Prostate gland (tissue), 2 donors: ENCODE results near the gene COMT. TPM values are rescaled to one million over a fixed set of nuclear protein-coding genes. Genes with fewer than 3 reads are reported as not detected.

Experiments
- DNase-seq: peaks from one replicate; pipeline ENCODE4 v3.0.0-alpha.2; 2019; ENCODE audit warnings: low spot score
- H3K27ac ChIP-seq, 2 donors: fragments of 200-600 bp; sonication (generic); 2 replicates each; pipeline ENCODE4 v1.5.1; 2017 to 2019
- H3K27me3 ChIP-seq: fragments of 200-600 bp; sonication (generic); replicated peaks from 2 replicates; pipeline ENCODE4 v1.5.1; 2019; ENCODE audit not compliant: insufficient read depth
- H3K36me3 ChIP-seq, 2 donors: fragments of 200-600 bp; sonication (generic); 1 replicate in 1 of 2; 2 replicates in 1 of 2; pipeline versions ENCODE4 v1.5.1 to v1.8.1; 2017 to 2019
- H3K4me1 ChIP-seq: fragments of 200-600 bp; sonication (generic); replicated peaks from 2 replicates; pipeline ENCODE4 v1.5.1; 2019
- H3K4me3 ChIP-seq, 2 donors: fragments of 200-600 bp; sonication (generic); 2 replicates each; pipeline ENCODE4 v1.5.1; 2017 to 2019
- H3K9me3 ChIP-seq: fragments of 200-600 bp; sonication (generic); 2 replicates; pipeline ENCODE4 v1.5.1; 2017
- POLR2A ChIP-seq: fragments of 450-650 bp; IDR thresholded peaks from one replicate; pipeline ENCODE4 v1.6.1; 2016; ENCODE audit warnings: antibody characterized with exemption, mild to moderate bottlenecking
- POLR2AphosphoS5 ChIP-seq: sonication (generic); formaldehyde crosslinking; IDR thresholded peaks from one replicate; pipeline ENCODE4 v1.6.1; 2017; ENCODE audit warnings: antibody characterized with exemption
- WGBS: methylation state at CpG from one replicate; pipeline ENCODE4 v1.1.5; 2018; 5-methylcytosine and 5-hydroxymethylcytosine counted together
- intact Hi-C: fragments of 100-400 bp; cut with DNase I; formaldehyde crosslinking; loops from one replicate; pipeline ENCODE4 v1.14.2; 2022
- total RNA-seq, 2 donors: library from RNA; depleted of rRNA; stranded (reverse); fragments of >200 nt; gene quantifications; one replicate each; pipeline ENCODE4 v1.1.0, GENCODE V29; 2016
- TF ChIP-seq, protein P1 (sequence below), 4 experiments: fragments of 200-600 bp in 2 of 4; fragments of 450-650 bp in 2 of 4; sonication (generic) in 2 of 4; IDR thresholded peaks; 1 replicate in 3 of 4; 2 replicates in 1 of 4; pipeline ENCODE4 v1.5.1; 2016 to 2019; ENCODE audit warnings: antibody characterized with exemption in 4 of 4, mild to moderate bottlenecking in 2 of 4, moderate library complexity in 2 of 4

The COMT gene
- total RNA-seq, 2 donors from 2014 or later: 456 to 513 TPM

- H3K36me3 ChIP-seq: peaks cover 3 to 11% of the 10 kb centered on the region in 2 donors
- no peak for DNase-seq
- no peaks in the 10 kb centered on the region for H3K4me1 ChIP-seq
- TF ChIP-seq POLR2A (no peak), POLR2AphosphoS5 (no peak)
- TF ChIP-seq, protein P1, sequence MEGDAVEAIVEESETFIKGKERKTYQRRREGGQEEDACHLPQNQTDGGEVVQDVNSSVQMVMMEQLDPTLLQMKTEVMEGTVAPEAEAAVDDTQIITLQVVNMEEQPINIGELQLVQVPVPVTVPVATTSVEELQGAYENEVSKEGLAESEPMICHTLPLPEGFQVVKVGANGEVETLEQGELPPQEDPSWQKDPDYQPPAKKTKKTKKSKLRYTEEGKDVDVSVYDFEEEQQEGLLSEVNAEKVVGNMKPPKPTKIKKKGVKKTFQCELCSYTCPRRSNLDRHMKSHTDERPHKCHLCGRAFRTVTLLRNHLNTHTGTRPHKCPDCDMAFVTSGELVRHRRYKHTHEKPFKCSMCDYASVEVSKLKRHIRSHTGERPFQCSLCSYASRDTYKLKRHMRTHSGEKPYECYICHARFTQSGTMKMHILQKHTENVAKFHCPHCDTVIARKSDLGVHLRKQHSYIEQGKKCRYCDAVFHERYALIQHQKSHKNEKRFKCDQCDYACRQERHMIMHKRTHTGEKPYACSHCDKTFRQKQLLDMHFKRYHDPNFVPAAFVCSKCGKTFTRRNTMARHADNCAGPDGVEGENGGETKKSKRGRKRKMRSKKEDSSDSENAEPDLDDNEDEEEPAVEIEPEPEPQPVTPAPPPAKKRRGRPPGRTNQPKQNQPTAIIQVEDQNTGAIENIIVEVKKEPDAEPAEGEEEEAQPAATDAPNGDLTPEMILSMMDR (IDR thresholded peaks at IDR 0.05): no peak
- WGBS: 66% methylated on average over 28 of the region's 28 CpGs
- intact Hi-C loops: no loop called here
- no peaks in the 10 kb centered on the region for H3K9me3 ChIP-seq
- H3K27me3 ChIP-seq: no peaks in the 10 kb centered on the region
- no peak overlapping the region for H3K4me3 ChIP-seq
- H3K27ac ChIP-seq: no peak overlapping the region
Measured at GRCh38 chr22:19971276-19972124, 29.9 kb downstream of the COMT start.

GRCh38 chr22:19972251-19972650 lies 30.7 kb downstream of the COMT start:
- H3K36me3 ChIP-seq: peaks cover 0 to 5% of the 10 kb centered on the region in 2 donors
- no peak for DNase-seq
- H3K4me3 ChIP-seq: no peak overlapping the region
- H3K27ac ChIP-seq: no peak overlapping the region
- TF ChIP-seq, protein P1 (IDR thresholded peaks at IDR 0.05): no peak
- TF ChIP-seq POLR2AphosphoS5 (no peak), POLR2A (no peak)
- H3K27me3 ChIP-seq: no peaks in the 10 kb centered on the region
- 84% methylated on average over 9 of the region's 9 CpGs for WGBS
- H3K9me3 ChIP-seq: no peaks in the 10 kb centered on the region
- intact Hi-C loops: no loop called here
- H3K4me1 ChIP-seq: no peaks in the 10 kb centered on the region

GRCh38 chr22:19972652-19973550 lies 31.3 kb downstream of the COMT start:
- intact Hi-C loops: no loop called here
- no peak overlapping the region for H3K4me3 ChIP-seq
- H3K4me1 ChIP-seq: no peaks in the 10 kb centered on the region
- no peak for TF ChIP-seq POLR2A
- TF ChIP-seq, protein P1 (IDR thresholded peaks at IDR 0.05): no peak
- no peak for TF ChIP-seq POLR2AphosphoS5
- H3K27ac ChIP-seq: no peak overlapping the region
- 93% methylated on average over 50 of the region's 50 CpGs for WGBS
- no peaks in the 10 kb centered on the region for H3K27me3 ChIP-seq
- no peak for DNase-seq
- no peaks in the 10 kb centered on the region for H3K9me3 ChIP-seq
- no peaks in the 10 kb centered on the region for H3K36me3 ChIP-seq

DNA sequence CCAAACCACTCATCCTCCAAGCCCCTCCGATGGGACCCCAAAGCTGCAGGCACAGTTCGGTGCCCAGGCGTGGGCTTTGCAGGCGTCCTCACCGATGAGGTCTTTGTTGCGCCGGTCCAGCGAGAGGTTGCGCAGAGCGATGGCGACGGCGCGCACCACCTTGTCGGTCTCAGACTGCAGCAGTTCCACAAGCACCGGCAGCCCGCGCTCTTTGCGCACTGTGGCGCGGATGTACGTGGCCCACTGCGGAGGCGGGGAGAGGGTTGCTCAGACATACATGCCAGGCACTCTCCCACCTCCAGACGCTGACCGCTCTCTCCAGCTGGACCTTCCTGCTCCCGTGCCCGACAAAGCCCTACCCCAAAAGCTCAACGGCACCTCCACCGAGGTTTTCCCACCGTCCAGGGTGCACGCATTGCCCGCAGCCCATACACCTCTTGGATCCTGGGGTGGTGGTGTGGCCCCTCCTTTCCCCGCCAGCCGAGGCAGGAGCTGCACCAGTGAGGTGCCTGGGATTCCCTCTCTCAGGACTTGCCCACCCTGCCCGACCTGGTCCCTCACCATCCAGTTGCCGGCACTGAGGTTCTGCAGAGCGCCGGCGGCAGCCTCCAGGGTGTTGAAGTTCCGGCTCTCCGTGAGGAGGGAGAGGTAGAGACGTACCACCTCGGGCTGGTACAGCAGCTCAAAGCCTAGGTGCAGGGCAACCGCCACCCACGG lies 32.1 kb downstream of the COMT start:
- Histone ChIP-seq H3K27ac (no peak overlapping the region), H3K4me3 (no peak overlapping the region), H3K4me1 (no peaks in the 10 kb centered on the region), H3K36me3 (no peaks in the 10 kb centered on the region), H3K9me3 (no peaks in the 10 kb centered on the region), H3K27me3 (no peaks in the 10 kb centered on the region)
- DNase-seq: no peak
- 92% methylated on average over 38 of the region's 46 CpGs for WGBS
- intact Hi-C loops: no loop called here
- TF ChIP-seq POLR2AphosphoS5 (no peak), POLR2A (no peak)
- TF ChIP-seq, protein P1 (IDR thresholded peaks at IDR 0.05): no peak
